HG02943 (cell line): Measurements from ENCODE around the gene EEFSEC.

ENCODE experiments used
- ATAC-seq: cut with Tn5 transposase; IDR thresholded peaks from one replicate; pipeline ENCODE4 v1.9.1; 2021; ENCODE audit warnings: mild to moderate bottlenecking, low read depth, moderate library complexity; ENCODE audit not compliant: unreplicated experiment

Gene EEFSEC

GRCh38 chr3:128341659-128342395 lies 188.5 kb downstream of the EEFSEC start:
- no peak for ATAC-seq

GRCh38 chr3:128342701-128343180 lies 189.5 kb downstream of the EEFSEC start:
- no peak for ATAC-seq

- ATAC-seq, result no peak
These were observed 190.2 kb downstream of the EEFSEC start for GRCh38 chr3:128343287-128344051.

- no peak for ATAC-seq
These were observed 190.9 kb downstream of the EEFSEC start for GRCh38 chr3:128344052-128344735.

DNA sequence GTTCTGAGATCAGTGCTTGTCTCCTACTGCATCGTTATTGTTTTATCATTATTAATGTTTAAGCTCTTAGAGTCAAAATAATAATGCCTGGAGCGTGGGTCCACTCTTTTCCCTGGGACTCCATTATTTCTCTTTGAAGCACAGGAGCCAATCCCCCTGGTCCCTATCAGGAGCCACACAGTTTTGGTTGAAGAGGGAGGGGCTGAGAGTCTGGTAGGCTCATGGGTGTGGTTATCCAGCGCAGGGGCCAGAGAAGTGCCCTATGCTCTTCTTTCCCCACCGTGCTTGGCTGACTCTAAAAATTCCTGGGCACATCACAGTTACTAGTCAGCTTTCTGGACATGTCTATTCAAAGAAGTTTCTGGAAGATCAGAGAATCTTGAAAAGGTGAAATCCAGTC lies 191.9 kb downstream of the EEFSEC start:
- no peak for ATAC-seq

- ATAC-seq, result no peak
These were observed 193.3 kb downstream of the EEFSEC start for GRCh38 chr3:128346562-128346961.

- ATAC-seq, result no peak
These were observed 194.0 kb downstream of the EEFSEC start for GRCh38 chr3:128347282-128347681.

GRCh38 chr3:128348075-128348474 lies 194.8 kb downstream of the EEFSEC start:
- ATAC-seq, result no peak

- ATAC-seq, result no peak
These were observed 195.7 kb downstream of the EEFSEC start for GRCh38 chr3:128348805-128349531.

DNA sequence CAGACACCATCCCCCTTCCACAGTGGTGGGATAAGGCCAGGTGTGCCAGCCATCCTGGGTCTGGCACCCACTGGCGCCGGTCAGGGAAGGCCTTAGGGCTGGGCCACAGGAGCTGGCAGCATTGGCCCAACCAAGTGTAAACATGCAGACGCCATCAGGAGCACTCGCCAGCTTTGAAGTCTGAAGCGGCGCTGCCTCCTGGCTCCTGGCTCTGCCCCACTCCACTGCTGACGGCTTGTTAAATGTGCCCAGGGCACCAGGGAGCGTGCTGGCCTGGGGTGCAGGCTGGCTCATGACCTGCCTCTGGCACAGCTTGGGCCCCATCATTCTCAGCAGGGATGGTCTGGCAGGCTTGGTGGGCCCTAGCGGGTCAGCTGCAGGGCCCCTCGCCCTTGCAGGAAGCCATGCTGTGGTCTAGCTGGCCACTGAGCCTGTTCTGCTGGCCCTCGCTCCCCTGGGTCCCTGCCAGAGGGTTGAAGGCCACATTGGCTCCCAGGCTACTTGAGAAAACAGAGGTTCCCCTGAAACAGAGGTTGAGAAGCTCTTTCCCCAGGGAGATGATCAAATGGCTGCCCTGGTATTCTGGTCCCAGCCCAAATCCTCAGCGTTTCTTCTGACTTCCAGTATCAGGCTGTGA lies 196.8 kb downstream of the EEFSEC start:
- ATAC-seq, result no peak

GRCh38 chr3:128351546-128351945 lies 198.3 kb downstream of the EEFSEC start:
- ATAC-seq, result no peak

DNA sequence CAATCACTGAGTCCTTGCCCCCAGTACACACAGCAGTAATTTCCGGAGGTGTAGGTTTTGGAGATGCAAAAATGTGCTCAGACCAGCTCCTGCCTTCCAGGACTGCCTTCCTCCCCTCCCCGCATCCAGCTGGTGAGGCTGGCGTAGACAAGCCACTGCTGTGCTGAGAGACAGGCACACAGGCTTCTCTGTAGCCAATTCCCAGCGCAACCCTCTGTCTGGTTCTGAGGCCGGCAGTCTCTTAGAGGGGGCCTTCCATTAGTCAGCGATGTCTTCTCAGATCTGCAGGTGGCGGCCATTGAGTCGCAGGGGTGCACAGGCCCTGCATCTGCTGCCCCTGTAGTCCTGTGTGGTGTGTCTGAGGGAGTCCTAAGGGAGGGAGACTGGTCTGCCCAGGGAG lies 199.0 kb downstream of the EEFSEC start:
- no peak for ATAC-seq

GRCh38 chr3:128353361-128353965 lies 200.2 kb downstream of the EEFSEC start:
- ATAC-seq, result no peak

DNA sequence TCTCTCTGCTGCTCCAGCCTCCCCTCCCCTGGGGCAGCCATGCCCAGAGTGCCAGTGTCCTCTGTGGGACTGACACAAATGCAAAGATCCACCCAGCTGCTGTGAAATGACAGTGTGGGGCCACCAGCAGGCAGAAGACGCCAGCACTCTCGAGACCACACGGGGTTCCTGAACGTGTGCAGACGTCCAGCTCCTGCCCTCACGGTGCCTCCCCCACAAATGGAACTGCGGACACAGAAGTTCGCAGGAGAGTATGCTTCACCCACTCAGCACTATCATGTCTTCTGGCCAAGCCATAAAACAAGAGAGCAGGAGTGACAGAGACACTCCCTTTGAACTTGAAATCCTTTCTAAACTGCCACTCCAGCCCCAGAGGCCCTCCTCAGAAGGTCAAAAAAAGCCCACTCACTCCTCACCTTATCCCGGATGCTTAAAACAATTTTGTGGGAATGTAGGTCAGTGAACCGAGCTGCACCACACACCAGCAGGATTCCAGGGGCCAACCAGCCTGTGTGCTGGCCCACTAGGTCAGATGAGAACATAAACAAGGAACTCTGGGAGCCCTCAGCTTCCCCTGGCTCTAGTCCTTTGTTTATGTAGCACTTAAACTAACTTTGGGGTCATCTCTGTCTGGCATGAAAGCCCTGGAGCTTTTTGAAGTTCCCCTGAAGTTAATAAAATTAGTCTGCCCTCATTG lies 200.9 kb downstream of the EEFSEC start:
- no peak for ATAC-seq

GRCh38 chr3:128354788-128355542 lies 201.7 kb downstream of the EEFSEC start:
- ATAC-seq, result no peak

DNA sequence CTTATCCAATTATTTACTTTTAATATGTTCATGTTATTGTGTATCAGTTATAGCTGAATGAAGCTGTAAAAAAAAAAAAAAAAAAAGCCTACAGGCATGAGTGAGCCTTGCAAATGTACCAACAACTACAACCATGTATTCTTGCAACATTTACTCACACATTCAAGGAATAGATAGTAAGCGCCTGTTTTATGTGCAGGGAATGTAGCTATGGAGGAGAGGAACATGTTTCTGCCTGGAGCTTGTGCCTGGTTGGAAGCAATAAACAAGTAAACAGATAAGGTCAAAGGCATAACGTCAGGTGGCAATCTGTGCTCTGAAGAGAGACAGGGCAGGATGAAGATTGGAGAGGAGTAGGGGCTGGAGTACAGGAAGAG lies 202.2 kb downstream of the EEFSEC start:
- ATAC-seq, result no peak

DNA sequence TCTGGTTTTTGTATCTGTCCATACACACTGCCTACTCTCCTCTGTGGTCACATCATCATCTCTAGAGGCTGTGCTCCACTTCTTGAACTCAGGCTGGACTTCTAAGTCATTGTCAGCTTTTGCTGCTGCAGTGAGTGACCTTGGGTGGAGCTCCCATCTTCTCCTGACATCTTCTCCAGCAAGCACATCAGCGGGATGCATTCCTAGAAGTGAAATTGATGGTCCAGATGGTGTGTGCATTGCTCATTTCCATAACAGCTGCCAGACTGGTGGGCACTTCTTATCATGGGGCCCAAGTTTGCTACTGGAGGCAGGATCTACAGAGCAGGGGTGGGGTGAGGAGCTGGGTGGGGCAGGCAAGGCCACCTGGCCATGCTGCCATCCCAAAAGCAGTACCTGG lies 203.5 kb downstream of the EEFSEC start:
- no peak for ATAC-seq

GRCh38 chr3:128357538-128357937 lies 204.3 kb downstream of the EEFSEC start:
- no peak for ATAC-seq
